ENCODE measurements around the gene TMEM167B.

TMEM167B gene

GRCh38 chr1:109065137-109065536, 25.4 kb upstream of the TMEM167B start:
- Mint-ChIP-seq H3K36me3 (ENCODE audit: low read depth) (peaks cover 62% of the 10 kb centered on the region), H3K4me3 (no peak overlapping the region), H3K27me3 (no peaks in the 10 kb centered on the region), H3K9me3 (no peaks in the 10 kb centered on the region), H3K4me1 (ENCODE audit: low read depth) (no peaks in the 10 kb centered on the region), H3K27ac (no peak overlapping the region)
- intact Hi-C loops (cut with micrococcal nuclease) = no loop called here

GRCh38 chr1:109067883-109068282, 22.7 kb upstream of the TMEM167B start:
- Mint-ChIP-seq H3K27ac (no peak overlapping the region), H3K4me3 (no peak overlapping the region), H3K9me3 (no peaks in the 10 kb centered on the region), H3K27me3 (no peaks in the 10 kb centered on the region), H3K4me1 (ENCODE audit: low read depth) (no peaks in the 10 kb centered on the region), H3K36me3 (ENCODE audit: low read depth) (peaks cover 78% of the 10 kb centered on the region)
- intact Hi-C loops (cut with micrococcal nuclease) = no loop called here

GRCh38 chr1:109069294-109069693, 21.3 kb upstream of the TMEM167B start:
- Mint-ChIP-seq H3K27ac (no peak overlapping the region), H3K4me1 (ENCODE audit: low read depth) (peaks cover 12% of the 10 kb centered on the region)

GRCh38 chr1:109075531-109076490, 14.8 kb upstream of the TMEM167B start, which contains the start of gene TAF13:
TAF13 (minus strand) TSS chr1:109076003; CDS start chr1:109075947, 56 bp downstream.
- Mint-ChIP-seq H3K4me1 (ENCODE audit: low read depth) (peaks cover 24% of the 10 kb centered on the region), H3K27me3 (no peaks in the 10 kb centered on the region), H3K36me3 (ENCODE audit: low read depth) (peaks cover 35% of the 10 kb centered on the region), H3K9me3 (no peaks in the 10 kb centered on the region), H3K27ac (peak within 1 kb of the TSS; percentile 99), H3K4me3 (peak within 1 kb of the TSS; percentile 97)
- intact Hi-C loops (cut with micrococcal nuclease) = loop anchor here (1.0 to 5.0 kb wide), 2 partner anchors 14 to 34 kb away; partner anchors contain the start of genes TMEM167B and WDR47

More at GRCh38 chr1:109069294-109069693, 21.3 kb upstream of the TMEM167B start:
- H3K27me3 Mint-ChIP-seq = no peaks in the 10 kb centered on the region
- H3K36me3 Mint-ChIP-seq (ENCODE audit: low read depth) = peaks cover 81% of the 10 kb centered on the region
- intact Hi-C loops (cut with micrococcal nuclease) = no loop called here
- no peak overlapping the region for H3K4me3 Mint-ChIP-seq
- H3K9me3 Mint-ChIP-seq = no peaks in the 10 kb centered on the region

- H3K9me3 Mint-ChIP-seq = no peaks in the 10 kb centered on the region
- H3K36me3 Mint-ChIP-seq (ENCODE audit: low read depth) = peaks cover 22% of the 10 kb centered on the region
- H3K27ac Mint-ChIP-seq = no peak overlapping the region
- peaks cover 21% of the 10 kb centered on the region for H3K4me1 Mint-ChIP-seq (ENCODE audit: low read depth)
- no peaks in the 10 kb centered on the region for H3K27me3 Mint-ChIP-seq
- H3K4me3 Mint-ChIP-seq = no peak overlapping the region
- intact Hi-C loops (cut with micrococcal nuclease) = loop anchor here (5.0 kb wide), 1 partner anchor 36 kb away; the partner anchor contains the start of gene WDR47
Measured at GRCh38 chr1:109078317-109078716, 12.2 kb upstream of the TMEM167B start.

- Mint-ChIP-seq H3K27ac (no peak overlapping the region), H3K4me1 (ENCODE audit: low read depth) (peaks cover 12% of the 10 kb centered on the region), H3K9me3 (no peaks in the 10 kb centered on the region), H3K4me3 (no peak overlapping the region), H3K27me3 (no peaks in the 10 kb centered on the region), H3K36me3 (ENCODE audit: low read depth) (peaks cover 12% of the 10 kb centered on the region)
- intact Hi-C loops (cut with micrococcal nuclease) = loop anchor here (5.0 kb wide), 1 partner anchor 37 kb away; the partner anchor contains the start of gene WDR47
Measured at GRCh38 chr1:109079240-109079622, 11.3 kb upstream of the TMEM167B start.

GRCh38 chr1:109080441-109081082, 10.0 kb upstream of the TMEM167B start:
- H3K4me1 Mint-ChIP-seq (ENCODE audit: low read depth) = peaks cover 11% of the 10 kb centered on the region
- H3K4me3 Mint-ChIP-seq = no peak overlapping the region
- no peaks in the 10 kb centered on the region for H3K27me3 Mint-ChIP-seq
- peaks cover 6% of the 10 kb centered on the region for H3K36me3 Mint-ChIP-seq (ENCODE audit: low read depth)
- intact Hi-C loops (cut with micrococcal nuclease) = no loop called here
- peak overlapping the region; percentile 26 for H3K27ac Mint-ChIP-seq
- H3K9me3 Mint-ChIP-seq = no peaks in the 10 kb centered on the region

- Mint-ChIP-seq H3K4me3 (no peak overlapping the region), H3K36me3 (ENCODE audit: low read depth) (no peaks in the 10 kb centered on the region), H3K27ac (no peak overlapping the region), H3K9me3 (no peaks in the 10 kb centered on the region), H3K4me1 (ENCODE audit: low read depth) (peaks cover 6% of the 10 kb centered on the region), H3K27me3 (no peaks in the 10 kb centered on the region)
- intact Hi-C loops (cut with micrococcal nuclease) = no loop called here
Measured at GRCh38 chr1:109083501-109083900, 7.1 kb upstream of the TMEM167B start.

- Mint-ChIP-seq H3K27me3 (no peaks in the 10 kb centered on the region), H3K36me3 (ENCODE audit: low read depth) (no peaks in the 10 kb centered on the region), H3K9me3 (no peaks in the 10 kb centered on the region), H3K4me1 (ENCODE audit: low read depth) (peaks cover 6% of the 10 kb centered on the region), H3K4me3 (no peak overlapping the region), H3K27ac (no peak overlapping the region)
- intact Hi-C loops (cut with micrococcal nuclease) = no loop called here
Measured at GRCh38 chr1:109083923-109084322, 6.6 kb upstream of the TMEM167B start.

- Mint-ChIP-seq H3K4me3 (no peak overlapping the region), H3K36me3 (ENCODE audit: low read depth) (peaks cover under 1% of the 10 kb centered on the region)
Measured at GRCh38 chr1:109084563-109085517, 5.7 kb upstream of the TMEM167B start.

GRCh38 chr1:109089242-109090015, 1.1 kb upstream of the TMEM167B start:
- intact Hi-C loops (cut with micrococcal nuclease) = loop anchor here (1.0 to 2.0 kb wide), 3 partner anchors 13 to 47 kb away; partner anchors contain the start of genes TAF13 and WDR47
- peaks cover 44% of the 10 kb centered on the region for H3K36me3 Mint-ChIP-seq (ENCODE audit: low read depth)
- H3K4me3 Mint-ChIP-seq = peak overlapping the region; percentile 97
- peak overlapping the region; percentile 97 for H3K27ac Mint-ChIP-seq
- H3K27me3 Mint-ChIP-seq = no peaks in the 10 kb centered on the region
- H3K9me3 Mint-ChIP-seq = no peaks in the 10 kb centered on the region
- H3K4me1 Mint-ChIP-seq (ENCODE audit: low read depth) = peaks cover 25% of the 10 kb centered on the region

More at GRCh38 chr1:109084563-109085517, 5.7 kb upstream of the TMEM167B start:
- intact Hi-C loops (cut with micrococcal nuclease) = no loop called here
- H3K9me3 Mint-ChIP-seq = no peaks in the 10 kb centered on the region
- peaks cover 15% of the 10 kb centered on the region for H3K4me1 Mint-ChIP-seq (ENCODE audit: low read depth)
- no peak overlapping the region for H3K27ac Mint-ChIP-seq
- H3K27me3 Mint-ChIP-seq = no peaks in the 10 kb centered on the region

- peaks cover 25% of the 10 kb centered on the region for H3K4me1 Mint-ChIP-seq (ENCODE audit: low read depth)
- intact Hi-C loops (cut with micrococcal nuclease) = loop anchor here (1.0 to 2.0 kb wide), 2 partner anchors 9 to 48 kb away; partner anchors contain the start of gene WDR47
- H3K27me3 Mint-ChIP-seq = no peaks in the 10 kb centered on the region
- peaks cover 55% of the 10 kb centered on the region for H3K36me3 Mint-ChIP-seq (ENCODE audit: low read depth)
- no peaks in the 10 kb centered on the region for H3K9me3 Mint-ChIP-seq
- H3K4me3 Mint-ChIP-seq = peak overlapping the region; percentile 97
- H3K27ac Mint-ChIP-seq = peak overlapping the region; percentile 97
Measured at GRCh38 chr1:109091078-109091838, 694 bp downstream of the TMEM167B start.

All from dendritic cell treated with granulocyte-macrophage colony-stimulating factor and Interleukin-4, amounts not matched to agents 40 ng/mL and 50 ng/mL, for 4 days (primary cell).